HG02943 (cell line): ENCODE results near the gene CFLAR.
A peak's percentile ranks its signal among the peaks of the same experiment; 100 is the strongest.

Experiments
- ATAC-seq: cut with Tn5 transposase; IDR thresholded peaks from one replicate; pipeline ENCODE4 v1.9.1; 2021; ENCODE audit warnings: mild to moderate bottlenecking, low read depth, moderate library complexity; ENCODE audit not compliant: unreplicated experiment

The CFLAR gene

DNA sequence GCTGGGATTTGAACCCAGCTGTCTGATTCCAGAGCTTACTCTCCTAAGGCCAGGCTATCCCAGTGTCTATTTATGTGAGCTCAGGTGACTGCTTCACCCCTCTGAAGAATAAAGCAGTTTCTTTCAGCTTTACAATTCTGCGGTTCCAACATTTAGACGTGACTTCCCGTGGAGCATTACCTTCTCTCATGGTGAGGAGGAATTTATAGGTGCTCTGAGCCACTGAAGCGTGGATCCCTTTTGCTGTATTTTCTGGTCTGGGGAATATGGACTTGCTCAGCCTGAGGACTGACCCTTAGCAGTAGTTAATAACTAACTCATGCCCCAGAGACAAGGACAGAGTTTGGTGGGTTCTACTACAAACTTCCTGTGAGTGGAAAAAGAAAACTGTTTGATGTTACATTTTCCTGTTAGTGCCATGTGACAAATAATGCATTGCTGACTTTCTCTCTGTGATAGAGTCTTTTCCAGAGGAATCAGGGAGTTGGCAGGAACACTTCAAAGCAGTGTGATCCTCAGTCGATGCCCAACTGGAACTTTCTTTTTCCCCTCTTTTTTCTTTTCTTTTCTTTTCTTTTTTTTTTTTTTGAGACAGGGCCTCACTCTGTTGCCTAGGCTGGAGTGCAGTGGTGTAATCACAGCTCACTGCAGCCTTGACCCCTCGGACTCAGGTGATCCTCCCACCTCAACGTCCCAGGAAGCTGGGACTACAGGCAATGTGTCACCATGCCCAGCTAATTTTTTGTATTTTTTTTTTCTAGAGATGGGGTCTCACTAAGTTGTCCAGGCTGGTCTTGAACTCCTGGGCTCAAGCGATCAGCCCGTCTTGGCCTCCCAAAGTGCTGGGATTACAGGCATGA is 88.9 kb downstream of the CFLAR start:
- no peak for ATAC-seq

DNA sequence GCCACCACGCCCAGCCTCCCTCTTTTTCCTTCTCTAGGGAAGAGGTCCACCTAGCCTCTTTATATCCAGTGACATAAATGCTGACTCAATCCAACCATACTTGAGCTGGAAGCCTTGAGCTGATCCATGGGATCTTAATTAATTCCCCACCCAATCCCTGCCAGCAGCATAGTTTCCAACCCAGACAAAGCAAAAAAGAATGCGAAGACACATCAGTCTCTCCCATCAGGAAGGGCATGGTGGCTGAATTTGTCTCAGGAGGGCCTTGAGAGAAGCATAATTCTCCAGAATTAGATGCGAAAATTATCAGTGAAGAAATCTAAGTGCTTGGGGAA is 89.5 kb downstream of the CFLAR start:
- no peak for ATAC-seq

DNA sequence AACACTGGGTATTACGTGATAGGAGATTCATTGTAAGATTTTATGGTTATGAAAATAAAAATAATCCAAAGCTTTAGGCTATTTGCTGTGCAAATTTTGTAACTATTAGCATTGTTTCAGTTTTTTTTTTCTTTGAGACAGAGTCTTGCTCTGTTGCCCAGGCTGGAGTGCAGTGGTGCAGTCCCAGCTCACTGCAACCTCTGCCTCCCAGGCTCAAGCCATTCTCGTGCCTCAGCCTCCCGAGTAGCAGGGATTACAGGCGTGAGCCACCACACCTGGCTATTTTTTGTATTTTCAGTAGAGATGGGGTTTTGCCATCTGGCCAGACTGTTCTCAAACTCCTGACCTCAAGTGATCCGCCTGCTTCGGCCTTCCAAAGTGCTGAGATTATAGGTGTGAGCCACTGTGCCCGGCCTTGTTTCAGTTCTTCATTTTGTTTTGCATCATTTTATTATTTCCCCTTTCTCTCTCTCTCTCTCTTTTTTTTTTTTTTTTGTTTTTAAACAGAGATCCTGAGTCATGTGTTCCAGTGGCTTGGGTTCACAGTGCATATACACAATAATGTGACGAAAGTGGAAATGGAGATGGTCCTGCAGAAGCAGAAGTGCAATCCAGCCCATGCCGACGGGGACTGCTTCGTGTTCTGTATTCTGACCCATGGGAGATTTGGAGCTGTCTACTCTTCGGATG is 92.7 kb downstream of the CFLAR start:
- peak; percentile 68 for ATAC-seq

GRCh38 chr2:201215963-201216362 is 100.0 kb downstream of the CFLAR start:
- no peak for ATAC-seq

GRCh38 chr2:201216918-201217317 is 101.0 kb downstream of the CFLAR start:
- ATAC-seq = no peak

DNA sequence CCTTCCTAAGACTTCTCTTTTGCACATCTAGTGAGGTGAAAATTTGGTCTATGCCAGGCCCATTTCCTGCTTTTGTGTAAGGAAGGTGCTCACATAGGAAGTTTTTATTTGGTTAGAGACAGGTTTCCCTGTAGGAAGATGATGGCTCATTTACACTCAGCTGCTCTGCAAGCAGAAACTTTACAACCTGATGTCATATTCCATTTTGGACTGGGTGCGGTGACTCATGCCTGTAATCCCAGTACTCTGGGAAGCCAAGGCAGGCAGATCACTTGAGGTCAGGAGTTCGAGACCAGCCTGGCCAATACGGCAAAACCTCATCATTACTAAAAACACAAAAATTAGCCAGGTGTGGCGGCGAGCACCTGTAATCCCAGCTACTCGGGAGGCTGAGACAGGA is 102.8 kb downstream of the CFLAR start:
- no peak for ATAC-seq

DNA sequence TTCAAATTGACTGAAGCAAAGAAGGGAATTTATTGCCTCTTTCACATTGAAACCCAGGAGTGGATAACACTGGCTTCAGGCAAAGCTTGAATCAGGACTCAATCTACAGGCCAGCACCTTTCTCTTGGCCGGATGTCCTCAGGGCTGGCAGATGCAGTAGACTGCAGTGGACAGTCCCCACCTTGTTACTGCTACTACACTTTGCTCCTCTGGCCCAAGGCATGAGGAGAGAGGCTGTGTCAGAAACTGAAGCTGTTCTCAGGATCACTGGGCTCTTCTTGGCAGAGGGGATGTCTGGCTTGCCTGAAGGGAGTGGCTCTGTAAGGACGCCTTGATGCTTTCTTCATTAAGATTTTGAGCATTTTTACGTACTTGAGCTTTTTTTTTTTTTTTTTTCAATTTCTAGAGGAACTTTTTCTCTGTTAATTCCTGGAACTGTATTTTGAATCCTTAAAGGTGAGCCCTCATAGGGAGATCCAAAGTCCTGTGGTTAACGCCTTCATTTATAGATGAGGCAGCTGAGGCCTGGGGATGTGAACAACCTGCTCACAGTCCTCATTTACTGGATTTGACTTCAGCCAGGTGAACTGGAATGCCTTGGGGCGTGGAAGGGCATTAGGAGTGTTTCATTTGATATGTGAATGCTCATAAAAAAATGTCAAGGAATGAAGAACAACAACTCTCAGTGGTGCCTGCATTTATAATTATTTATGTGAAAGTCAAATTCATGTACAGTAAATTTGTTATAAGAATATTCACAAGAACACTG is 103.5 kb downstream of the CFLAR start:
- no peak for ATAC-seq

GRCh38 chr2:201220102-201220570 is 104.2 kb downstream of the CFLAR start:
- no peak for ATAC-seq

GRCh38 chr2:201223089-201224073 is 107.4 kb downstream of the CFLAR start:
- ATAC-seq = peak; percentile 78
